ENCODE measurements around the gene MRPS23.

DNA sequence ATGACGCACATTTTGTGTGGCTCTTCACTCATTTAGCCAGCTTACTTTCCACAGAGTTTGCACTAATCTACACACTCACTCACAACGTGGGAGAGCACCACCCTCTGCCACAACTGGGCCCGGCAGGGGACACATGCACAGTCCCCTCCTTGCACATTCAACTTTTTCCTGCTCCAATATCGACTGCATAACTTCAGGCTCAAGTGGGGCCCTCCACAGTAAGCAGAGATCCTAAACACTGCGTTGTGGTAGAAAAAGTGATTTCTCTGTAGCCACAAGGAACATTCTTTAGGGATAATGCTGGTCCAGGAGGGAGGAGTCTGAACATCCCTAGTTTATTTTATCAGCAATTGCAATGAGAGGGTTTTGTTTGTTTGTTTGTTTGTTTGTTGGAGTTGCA lies 40.0 kb downstream of the MRPS23 start:
- TF ChIP-seq, protein P1, sequence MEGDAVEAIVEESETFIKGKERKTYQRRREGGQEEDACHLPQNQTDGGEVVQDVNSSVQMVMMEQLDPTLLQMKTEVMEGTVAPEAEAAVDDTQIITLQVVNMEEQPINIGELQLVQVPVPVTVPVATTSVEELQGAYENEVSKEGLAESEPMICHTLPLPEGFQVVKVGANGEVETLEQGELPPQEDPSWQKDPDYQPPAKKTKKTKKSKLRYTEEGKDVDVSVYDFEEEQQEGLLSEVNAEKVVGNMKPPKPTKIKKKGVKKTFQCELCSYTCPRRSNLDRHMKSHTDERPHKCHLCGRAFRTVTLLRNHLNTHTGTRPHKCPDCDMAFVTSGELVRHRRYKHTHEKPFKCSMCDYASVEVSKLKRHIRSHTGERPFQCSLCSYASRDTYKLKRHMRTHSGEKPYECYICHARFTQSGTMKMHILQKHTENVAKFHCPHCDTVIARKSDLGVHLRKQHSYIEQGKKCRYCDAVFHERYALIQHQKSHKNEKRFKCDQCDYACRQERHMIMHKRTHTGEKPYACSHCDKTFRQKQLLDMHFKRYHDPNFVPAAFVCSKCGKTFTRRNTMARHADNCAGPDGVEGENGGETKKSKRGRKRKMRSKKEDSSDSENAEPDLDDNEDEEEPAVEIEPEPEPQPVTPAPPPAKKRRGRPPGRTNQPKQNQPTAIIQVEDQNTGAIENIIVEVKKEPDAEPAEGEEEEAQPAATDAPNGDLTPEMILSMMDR (IDR thresholded peaks at IDR 0.05) = no peak
- TF ChIP-seq POLR2A (IDR thresholded peaks at IDR 0.05) (no peak), POLR2AphosphoS5 (IDR thresholded peaks at IDR 0.05) (no peak), EP300 (IDR thresholded peaks at IDR 0.05) (no peak)
